Dermis microvascular lymphatic vessel endothelial cell (primary cell): ENCODE measurements around the gene USP9X. TPM values are rescaled to one million over a fixed set of nuclear protein-coding genes. Genes with fewer than 3 reads are reported as not detected.
"Not testable (repeated sequence)": the region's sequence is repeated elsewhere in the genome, so short reads cannot be mapped to it uniquely, and the experiment has no call there.

ENCODE experiments used
- DNase-seq, 2 donors: peaks; one replicate each; pipeline versions ENCODE4 v3.0.0 to v3.0.0-alpha.2; 2010; ENCODE audit warnings: low read depth in 2 of 2
- total RNA-seq: library from RNA; depleted of rRNA; stranded (reverse); fragments of >200 nt; gene quantifications from 2 replicates; pipeline ENCODE4 v1.2.1, GENCODE V29; 2014

Gene USP9X
- total RNA-seq, 1 donor from 2014 or later = 123 TPM

DNA sequence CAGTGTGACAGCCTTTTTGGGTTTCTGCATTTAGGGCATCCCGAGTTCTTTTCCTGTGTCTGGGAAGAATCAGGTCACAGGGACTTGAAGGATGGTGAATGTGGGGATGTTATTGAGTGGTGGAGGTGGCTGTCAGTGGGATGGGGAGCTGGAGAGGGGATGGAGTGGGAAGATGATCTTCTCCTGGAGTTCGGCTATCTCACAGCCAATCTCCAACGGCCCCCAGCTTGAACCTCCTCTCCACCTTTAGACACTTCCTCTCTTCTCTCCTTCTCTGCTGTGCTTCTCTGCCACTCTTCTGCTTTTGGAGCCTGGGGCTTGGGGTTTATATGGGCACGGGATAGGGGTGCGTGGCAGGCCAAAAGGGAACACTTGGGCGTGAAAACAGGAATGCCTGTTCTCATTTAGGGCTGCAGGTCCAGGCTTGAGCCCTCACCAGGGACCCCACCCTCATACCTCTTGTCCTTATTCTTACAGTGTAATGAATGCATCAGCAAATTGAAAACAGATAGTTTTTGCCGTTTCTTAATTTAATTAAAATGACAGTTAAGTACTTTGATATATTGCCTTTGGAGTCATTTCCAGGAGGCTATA lies 37.5 kb downstream of the USP9X start:
- DNase-seq = no peak

DNA sequence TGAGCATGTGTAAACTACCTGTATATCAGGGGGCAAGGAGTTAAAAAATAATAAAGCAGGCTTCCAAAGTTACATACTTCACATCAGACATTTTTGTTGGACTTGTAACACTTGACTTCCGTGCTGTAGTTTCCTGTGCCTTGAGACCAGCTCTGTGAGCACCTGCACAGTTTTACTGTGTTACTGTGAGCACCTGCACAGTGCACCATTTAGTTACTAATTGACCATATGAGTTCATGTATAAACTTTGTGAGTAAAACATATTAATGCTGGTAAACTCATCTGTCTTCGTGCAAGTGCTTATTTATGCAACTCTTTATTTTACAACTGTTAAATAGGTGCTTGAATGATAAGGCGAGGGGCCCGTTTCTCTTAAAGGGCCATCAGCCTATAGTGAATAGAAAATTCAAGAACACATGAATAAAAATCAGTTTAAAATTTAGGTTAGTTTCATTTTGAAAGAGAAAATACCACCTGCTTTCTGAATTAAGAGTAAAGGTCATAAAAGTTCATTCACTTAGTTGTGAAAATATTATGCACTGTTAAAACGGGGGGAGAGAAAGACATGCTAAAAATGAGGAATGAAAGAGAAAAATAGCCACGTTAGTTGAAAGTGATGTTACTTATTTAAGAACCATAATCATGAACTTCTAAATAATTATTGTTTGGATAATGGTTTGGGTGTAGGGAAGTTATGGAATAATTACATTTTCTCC lies 42.4 kb downstream of the USP9X start:
- peak in 1 of 2 donors; percentile 3 for DNase-seq

DNA sequence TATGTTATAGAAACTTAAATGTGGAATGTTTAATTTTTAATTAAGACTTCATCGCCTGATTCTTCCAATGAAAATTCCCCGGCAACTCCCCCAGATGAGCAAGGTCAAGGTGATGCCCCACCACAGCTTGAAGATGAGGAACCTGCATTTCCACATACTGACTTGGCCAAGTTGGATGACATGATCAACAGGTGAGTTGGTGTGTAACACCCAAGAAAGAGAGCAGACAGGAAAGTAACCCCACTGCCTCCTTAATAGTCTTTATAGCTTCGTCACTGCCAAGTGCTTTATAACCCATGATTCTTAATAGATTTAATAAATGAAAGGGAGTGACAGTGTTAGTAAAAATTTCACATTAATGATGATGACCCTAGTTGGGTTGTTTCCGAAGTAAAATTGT lies 43.7 kb downstream of the USP9X start:
- DNase-seq = no peak

DNA sequence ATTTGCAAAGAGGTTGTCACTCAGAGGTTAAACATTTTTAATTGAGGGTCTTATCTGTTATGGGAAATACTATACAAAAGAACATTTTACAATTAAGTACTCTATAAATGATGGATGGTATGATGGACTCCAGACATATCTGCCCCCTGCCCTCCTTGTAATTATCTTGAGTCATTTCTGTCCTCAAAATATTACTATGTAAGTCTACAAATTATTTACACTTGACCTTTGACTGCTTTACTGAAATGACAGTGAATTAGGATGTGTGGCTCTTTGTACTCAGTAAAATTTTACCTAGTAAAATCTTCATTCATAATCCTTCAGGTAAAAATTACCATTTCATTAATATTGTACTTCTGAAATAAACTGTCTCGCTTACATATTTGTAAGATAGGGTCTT lies 46.5 kb downstream of the USP9X start:
- DNase-seq = no peak

DNA sequence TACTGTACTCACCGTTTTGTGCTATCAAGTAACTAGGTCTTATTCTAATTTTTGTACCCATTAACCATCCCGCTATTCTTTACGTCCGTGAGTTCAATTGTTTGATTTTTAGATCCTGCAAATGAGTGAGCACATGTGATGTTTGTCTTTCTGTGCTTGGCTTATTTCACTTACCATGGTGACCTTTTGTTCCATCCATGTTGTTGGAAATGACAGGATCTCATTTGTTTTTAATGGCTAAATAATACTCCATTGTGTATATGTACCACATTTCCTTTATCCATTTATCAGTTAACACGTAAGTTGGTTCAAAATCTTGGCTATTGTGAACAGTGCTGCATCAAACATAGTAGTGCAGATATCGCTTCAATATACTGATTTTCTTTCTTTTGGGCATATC lies 48.3 kb downstream of the USP9X start:
- DNase-seq = peak; percentile 34 to 63

DNA sequence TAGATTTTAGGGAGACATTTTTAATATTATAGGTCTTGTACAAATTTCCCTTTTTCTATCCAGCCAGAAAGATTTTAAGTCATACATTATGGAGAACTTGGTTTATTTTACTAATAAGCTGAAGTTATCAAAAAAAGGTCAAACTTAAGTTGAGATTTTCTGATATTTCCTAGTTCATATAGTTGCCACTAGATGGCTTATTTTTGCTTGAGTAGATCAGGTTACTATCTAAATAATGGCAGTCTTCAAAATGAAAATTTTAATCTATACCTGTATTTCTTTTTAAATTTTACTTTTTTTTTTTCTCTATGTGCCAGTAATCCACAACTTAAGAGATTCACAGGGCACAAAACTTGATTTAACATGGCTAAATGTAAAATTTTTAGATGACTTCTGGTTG lies 52.3 kb downstream of the USP9X start:
- DNase-seq = peak in 1 of 2 donors; percentile 13

DNA sequence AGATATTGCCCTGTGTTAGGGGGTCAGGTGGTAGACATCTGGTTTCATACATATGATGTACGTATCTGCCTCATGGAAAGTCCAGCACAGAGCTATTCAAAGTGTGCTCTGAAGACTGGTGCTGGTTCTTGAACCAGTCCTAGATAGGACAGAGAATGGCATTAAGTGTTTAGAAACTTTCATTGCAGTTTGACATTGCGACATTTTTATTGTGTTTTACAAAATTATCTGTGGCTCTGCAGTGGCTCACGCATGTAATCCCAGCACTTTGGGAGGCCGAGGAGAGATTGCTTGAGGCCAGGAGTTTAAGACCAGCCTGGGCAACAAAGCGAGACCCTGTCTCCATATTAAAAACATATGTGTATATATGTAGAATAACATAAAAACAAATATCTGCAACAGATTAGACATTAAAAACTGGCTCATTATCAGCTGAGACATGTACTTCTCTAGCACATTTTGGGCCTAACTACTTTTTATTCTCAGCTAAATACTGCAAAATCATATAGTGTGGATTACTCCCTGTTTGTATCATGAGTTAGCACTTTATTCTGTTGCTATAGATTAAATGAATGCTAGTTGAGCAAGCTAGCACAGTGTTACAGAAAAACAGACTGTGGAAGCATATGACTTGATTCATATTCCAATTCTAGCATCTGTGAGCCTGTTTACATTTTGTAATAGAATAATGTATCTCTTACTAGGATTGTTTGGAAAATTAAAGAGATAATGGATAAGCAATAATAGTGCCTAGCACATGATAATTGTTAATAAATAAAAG lies 57.1 kb downstream of the USP9X start:
- no peak for DNase-seq

DNA sequence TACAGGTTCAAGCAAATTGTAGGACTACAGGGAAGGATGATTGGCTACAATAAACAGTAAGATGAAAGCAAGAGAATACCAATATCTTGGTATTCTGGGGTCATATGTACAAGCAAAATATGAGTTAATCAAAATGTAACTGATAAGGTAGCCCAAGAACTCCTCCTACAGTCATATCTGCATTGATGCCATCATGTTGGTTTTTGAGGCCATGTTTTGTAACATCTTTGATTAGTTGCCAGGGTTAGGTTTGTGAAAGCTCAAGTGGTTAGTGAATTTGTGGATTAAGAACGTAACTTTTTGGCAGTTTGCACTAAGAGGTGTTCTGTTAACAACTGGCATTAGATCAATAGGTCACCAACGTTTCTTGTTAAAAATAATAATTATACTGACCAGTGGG lies 59.6 kb downstream of the USP9X start:
- no peak for DNase-seq

DNA sequence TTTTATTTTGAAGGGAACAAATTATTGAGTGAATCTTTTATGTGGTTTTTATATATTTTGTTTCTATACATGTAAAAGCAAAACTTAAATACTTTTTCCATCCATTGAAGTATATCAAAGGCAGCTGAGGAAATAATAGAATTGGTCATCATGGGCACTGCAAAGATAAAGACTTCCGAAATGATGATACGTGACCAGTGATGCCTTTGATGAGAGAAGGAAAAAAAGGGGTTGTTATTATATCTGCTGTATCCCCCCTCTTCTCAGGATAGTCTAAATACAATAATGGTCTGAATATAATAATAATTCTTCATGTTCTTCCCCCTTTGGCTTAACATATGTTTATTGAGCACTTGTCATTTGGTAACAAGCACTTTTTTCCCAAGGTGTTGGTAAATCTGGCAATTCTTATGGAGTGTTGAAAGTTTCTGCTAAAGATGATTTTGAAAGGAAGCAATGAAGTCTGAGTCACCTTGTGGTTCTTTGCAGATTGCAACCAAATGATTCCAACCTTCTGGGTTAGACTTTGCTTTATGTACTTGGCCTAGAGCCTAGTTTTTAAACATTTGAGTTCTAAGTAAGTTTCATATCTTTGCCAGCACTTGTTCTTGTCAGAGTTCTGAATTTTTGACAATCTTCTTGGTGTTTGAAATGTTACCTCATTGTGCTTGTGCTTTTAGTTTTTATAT lies 60.8 kb downstream of the USP9X start:
- peak in 1 of 2 donors; percentile 58 for DNase-seq

DNA sequence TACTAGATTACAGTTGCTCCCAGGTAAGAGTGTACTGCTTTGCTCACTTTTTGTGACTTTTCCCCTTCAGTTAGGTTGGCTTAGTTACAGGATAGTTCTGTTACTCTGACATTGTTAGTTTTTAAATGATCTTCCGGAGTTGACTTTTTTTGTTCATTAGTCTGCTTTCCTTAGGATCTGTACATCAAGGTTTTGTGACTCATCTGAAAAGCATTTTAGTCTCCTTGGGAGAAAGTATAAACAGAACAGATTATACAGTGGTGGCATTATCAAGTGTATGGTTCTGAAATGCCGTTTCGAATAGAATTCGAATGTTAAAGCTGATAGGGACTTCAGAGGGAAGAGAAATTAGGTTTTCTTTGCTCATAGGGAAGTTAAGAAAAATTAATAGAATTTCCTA lies 63.3 kb downstream of the USP9X start:
- DNase-seq = peak in 1 of 2 donors; percentile 53

DNA sequence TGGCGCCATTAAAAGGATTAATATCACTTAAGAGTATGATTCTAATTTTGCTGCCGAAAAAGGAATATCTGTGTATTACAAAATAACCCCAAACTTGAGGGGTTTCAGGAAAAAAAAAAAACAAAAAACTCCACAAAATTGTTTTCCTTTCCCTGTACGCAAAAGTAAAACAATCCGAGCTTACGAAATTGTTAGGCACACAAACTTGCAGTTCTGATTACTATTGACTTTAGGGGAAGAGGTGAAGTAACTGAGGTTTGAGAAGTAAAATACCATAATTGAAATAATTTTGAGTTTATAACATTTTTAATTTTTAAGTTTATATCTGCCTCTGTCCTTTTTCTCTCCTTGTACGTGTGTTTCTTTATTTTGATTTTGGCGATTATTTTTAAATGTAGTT lies 64.8 kb downstream of the USP9X start:
- DNase-seq = no peak

DNA sequence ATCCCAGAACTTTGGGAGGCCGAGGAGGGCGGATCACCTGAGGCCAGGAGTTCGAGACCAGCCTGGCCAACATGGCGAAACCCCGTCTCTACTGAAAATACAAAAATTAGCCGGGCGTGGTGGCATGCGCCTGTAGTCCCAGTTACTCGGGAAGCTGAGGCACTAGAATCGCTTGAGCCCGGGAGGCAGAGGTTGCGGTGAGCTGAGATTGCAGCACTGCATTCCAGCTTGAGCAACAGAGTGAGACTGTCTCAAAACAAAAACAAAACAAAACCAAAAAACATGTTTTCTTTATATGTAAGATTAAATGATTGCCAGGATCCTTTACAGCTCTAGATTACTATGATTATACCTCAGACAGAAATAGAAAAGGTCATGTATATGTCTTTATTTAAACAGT lies 66.5 kb downstream of the USP9X start:
- not testable (repeated sequence) for DNase-seq

DNA sequence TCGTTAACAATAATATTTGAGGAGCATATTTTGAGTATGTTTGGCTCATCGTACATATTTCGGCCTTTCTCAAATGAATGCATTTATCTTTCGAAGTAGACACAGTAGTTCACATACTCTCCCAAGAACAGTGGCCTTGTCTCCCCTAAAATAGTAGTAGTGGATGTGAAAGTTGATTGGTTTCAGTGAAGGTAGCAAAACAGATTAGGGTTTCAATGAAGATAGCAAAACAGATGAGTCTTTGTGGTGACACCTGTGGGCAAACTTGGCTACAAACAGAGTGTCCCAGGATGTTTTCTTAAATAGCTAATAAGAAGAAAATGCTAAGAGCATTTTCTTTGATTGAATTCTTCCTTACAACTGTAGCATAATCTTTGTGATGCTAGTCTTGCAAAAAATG lies 67.0 kb downstream of the USP9X start:
- no peak for DNase-seq

DNA sequence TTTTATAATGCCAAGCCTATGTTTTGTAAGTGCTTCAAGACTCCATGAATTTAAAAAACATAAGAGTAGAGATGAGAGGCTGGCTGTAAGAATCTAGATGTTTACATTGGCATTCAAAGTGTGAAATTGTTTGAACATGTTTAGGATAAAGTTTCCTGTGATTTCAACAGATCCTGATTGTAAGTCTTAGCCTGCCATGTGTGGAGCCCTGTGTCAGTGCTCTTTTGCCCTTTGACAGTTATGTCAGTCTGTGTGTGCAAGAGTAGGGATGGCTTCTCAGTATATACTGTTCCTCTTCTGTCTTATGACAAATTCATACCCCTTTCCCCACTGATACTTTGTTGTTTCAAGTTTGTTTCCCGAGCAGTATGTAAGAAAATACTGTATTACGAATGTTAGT lies 68.2 kb downstream of the USP9X start:
- peak in 1 of 2 donors; percentile 45 for DNase-seq

DNA sequence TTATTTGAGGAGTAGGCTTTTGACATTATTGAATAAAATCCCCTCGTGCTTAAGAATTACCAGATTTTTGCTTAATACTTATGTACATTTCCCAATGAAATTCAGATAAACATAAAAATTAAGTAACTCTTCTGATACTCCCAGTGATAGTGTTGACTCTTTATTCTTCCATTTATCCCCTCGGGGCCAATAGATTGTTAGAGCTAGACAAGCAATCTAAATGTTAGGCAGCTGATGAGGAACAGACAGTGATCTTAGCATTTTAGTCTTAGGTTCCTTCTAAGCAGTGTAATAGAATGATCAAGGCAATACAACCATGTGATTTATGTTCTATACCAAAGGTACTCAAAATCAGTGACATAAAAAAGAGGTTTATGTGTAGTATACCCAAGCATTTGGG lies 68.7 kb downstream of the USP9X start:
- no peak for DNase-seq

DNA sequence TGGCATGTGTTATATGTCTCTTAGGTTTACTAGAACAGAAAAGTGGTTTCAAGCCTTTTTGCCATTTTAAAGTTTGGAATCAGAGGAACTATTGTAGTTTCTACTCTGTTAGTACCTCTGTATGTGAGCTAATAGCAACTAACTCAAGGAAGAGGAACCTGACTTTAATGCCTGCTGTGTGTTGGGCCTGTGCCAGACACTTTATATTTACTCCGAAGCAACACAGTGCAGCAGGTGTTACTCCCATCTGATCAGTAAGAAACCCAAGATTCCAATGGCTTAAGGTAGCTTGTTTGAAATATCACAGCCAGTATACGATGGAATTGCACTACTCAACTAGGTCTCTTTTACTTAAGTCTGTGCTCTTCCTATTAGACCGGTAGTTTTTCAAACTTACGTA lies 79.2 kb downstream of the USP9X start:
- DNase-seq = no peak

DNA sequence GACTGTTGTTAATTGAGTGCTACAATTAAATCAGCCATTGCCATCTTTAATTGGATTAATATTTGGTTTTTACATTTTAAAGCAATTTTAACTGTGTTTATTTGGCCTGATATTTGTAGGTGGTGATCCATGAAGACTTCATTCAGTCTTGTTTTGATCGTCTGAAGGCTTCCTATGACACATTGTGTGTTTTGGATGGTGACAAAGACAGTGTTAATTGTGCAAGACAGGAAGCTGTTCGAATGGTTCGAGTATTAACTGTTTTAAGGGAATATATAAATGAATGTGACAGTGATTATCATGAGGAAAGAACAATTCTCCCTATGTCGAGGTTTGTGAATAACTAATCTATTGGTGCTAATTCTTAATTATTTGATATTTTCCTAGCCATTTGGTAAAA lies 82.6 kb downstream of the USP9X start:
- peak; percentile 12 to 43 for DNase-seq

DNA sequence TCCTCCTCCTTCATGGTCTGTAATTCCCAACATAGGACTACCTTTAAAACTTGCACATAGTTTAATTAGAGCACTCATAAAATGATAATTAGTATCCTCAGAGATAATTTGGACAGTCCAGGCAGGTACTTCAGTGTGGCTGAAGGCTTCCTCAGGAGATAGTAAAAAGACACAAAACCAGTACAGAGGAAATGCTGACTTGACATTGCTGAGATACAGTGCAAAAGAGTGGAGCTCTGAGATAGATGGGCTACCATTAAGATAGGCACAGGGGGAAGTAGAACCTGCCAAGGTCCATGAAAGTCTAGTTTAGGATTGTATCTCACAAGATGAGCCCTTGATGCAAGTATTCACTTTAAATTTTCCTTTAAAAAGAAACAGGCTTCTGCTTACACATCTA lies 91.0 kb downstream of the USP9X start:
- no peak for DNase-seq

DNA sequence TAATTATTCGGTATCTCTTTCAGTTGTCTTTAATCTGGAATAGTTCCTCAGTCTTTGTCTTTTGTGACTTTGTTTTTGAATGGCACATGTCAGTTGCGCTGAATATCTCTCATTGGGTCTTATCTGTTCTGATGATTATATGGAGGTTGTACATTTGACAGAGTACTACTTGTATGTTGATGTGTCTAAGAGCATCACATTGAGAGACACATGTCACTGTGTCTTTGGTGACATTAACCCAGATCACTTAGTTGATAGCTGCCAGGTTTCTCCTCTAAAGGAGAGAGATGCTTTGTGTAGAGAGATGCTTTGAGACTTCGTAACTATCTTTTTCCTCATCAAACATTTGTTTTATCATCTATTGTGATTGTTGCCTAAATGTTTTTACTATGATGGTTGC lies 92.1 kb downstream of the USP9X start:
- no peak for DNase-seq

DNA sequence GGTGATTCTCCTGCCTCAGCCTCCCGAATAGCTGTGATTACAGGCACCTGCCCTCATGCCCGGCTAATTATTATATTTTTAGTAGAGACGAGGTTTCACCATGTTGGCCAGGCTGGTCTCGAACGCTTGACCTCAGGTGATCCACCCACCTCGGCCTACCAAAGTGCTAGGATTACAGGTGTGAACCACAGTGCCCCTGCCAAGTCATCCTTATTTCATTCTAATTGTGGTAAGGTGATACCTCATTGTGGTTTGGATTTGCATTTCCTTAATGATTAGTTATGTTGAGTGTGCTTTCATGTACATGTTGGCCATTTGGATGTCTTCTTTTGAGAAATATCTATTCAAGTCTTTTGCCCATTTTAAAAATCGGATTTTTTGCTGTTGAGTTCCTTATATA lies 93.0 kb downstream of the USP9X start:
- no peak for DNase-seq

DNA sequence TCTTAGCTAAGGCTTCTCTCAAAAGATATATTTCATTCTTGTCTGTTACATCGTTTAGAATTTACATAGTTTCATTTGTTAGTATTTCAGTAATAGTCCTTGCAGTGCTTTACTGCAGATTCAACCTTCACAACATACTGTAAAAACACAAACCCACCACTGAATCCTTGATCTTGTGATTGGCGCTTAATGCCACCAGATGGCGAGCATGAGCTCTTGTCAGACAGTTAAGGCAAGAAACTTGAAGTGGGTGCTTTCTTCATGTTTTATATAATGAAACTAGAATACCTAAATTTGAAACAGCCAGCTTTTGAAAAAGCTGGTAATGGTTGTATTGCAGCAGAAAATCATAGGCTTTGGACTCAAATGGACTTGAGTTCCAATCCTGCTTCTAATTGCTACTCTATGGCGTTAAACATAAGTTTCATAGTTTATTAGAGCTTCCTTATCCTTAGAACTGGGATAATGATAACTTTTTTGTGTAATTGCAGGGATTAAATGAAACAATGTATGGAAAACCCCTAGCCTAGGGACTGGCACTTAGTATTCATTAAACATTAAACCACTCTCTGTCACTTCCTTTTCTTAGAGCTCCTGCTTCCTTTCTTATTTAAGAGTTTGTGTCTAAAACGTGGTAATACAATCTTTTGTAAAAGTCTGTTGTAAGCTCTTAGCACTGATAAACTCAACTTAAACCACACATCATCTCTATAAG lies 95.1 kb downstream of the USP9X start:
- peak; percentile 45 to 66 for DNase-seq

DNA sequence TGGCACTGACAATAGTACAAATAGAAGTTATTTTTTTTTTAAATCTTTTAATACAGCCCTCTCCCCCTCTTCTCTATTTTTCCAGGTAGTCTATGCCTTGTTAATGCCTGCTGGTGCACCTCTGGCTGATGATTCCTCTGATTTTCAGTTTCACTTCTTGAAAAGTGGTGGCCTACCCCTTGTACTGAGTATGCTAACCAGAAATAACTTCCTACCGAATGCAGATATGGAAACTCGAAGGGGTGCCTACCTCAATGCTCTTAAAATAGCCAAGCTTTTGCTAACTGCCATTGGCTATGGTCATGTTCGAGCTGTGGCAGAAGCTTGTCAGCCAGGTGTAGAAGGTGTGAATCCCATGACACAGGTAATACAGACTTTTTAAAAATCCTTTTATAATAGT lies 99.1 kb downstream of the USP9X start:
- DNase-seq = no peak
